HG03039 (cell line): ENCODE data around the gene TFEB.

ENCODE experiments used
- ATAC-seq: cut with Tn5 transposase; IDR thresholded peaks from one replicate; pipeline ENCODE4 v1.9.1; 2021; ENCODE audit warnings: mild to moderate bottlenecking, moderate library complexity; ENCODE audit not compliant: unreplicated experiment

TFEB gene

DNA sequence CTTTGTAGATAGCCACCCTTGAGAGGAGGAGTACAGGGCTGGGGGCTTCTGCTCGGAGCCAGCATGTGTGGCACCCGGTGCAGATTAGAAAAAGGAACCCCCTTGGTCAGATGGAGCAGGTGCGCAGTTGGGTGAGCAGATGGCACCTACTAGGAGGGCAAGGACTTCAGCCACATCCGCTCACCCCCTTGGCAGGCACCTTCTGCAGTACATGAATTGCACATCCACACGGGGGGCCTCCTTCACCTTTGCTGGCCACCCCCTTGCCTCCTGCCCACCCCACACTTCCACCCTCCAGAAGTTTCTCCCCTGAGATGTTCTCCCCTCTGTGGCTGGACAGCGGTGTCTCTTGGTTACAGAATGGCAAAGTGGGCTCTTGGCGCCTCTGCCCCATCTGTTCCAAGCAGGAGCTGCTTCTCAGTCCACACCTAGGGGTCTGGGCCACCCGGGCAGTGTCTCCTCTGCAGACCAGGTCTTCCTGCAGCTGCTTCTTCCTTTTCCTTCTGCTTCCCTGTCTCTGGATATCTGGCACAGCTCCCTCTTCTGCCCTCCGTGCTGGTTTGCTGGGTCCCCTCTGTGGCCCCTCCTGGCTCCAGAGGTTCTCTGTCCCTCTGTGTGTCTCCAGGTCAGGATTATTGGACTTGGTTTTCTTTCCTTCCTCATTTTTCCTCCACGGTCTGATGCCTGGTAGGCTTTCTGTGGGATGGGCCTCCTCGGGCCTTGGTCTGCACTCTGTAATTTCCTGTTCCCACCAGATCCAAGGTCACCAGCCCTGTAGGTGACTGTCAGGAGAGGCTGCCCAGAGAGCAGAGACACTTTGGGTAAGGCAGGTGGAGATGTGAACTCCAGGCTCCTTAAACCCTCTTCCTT lies 93.1 kb downstream of the TFEB start:
- ATAC-seq: no peak

DNA sequence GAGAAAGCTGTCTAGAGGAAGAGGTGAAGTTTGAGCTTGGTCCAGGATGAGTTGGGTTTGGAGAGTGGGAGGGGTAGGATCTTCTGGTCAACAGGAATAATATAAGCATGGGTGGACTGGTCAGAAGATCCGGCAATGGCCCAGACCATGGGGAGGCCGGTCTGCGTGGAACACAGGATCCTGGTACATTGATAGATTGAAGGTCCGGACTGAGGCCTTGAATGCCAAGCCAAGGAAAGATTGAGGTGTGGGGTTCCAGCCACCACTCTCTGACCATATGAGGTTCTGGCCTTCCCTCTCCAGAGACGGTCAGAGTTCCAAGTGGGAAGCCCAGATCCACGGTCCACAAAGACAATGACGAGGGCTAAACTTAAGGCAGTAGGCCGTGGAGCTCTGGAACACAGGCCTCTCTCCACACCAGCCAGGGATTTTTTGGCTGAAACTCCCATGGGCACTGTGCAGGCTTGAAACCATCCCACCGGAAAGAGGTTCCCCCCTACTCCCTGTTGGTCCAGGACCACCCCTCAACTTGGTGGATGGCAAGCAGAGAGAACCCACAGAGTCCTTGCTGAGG lies 94.0 kb downstream of the TFEB start:
- no peak for ATAC-seq

DNA sequence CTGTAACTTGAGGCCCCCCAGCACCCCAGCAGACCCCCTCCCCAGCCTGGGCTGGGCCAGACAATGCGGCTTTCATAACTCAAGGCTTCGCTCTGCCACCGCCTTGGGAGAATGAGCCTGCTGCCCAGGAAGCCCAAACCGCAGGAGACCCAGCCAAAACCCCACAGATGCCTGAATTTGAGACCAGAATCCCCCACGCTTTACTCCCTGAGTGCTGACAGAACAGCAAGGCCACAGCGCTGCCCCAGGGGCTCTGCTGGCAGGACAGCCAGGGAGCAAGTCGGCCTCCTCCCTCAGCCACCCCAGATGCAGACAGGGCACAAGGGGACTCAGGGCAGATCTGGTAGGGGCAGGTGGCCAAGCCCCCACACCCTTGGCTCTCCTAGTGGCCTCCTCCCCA lies 95.0 kb downstream of the TFEB start:
- no peak for ATAC-seq

DNA sequence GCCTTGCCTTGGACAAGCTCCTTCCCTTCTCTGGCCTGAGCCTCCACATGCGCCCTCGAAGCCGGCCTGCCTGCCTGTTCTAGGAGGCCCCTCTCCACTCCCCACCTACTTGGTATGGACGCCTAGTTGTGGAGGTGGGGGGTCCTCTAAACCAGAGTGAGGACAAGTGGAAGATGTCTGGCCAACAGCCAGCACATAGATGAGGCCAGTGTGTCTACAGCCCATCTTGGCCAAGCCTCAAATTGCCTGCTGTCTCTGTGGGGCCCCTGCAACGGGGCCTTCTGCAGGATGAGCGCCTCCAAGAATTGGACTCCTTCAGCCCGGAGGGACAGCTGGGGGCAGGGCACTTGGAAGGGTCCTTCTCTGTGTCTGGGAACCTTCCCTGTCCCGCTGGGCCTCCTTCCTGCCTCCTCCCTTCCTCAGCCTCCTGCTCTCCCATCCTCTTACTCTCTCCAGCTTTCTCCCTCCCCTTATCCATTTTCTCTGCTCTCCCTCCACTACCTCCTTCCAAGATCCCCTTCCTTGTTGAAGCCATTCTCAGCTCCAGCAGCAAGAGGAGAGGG lies 95.5 kb downstream of the TFEB start:
- no peak for ATAC-seq

DNA sequence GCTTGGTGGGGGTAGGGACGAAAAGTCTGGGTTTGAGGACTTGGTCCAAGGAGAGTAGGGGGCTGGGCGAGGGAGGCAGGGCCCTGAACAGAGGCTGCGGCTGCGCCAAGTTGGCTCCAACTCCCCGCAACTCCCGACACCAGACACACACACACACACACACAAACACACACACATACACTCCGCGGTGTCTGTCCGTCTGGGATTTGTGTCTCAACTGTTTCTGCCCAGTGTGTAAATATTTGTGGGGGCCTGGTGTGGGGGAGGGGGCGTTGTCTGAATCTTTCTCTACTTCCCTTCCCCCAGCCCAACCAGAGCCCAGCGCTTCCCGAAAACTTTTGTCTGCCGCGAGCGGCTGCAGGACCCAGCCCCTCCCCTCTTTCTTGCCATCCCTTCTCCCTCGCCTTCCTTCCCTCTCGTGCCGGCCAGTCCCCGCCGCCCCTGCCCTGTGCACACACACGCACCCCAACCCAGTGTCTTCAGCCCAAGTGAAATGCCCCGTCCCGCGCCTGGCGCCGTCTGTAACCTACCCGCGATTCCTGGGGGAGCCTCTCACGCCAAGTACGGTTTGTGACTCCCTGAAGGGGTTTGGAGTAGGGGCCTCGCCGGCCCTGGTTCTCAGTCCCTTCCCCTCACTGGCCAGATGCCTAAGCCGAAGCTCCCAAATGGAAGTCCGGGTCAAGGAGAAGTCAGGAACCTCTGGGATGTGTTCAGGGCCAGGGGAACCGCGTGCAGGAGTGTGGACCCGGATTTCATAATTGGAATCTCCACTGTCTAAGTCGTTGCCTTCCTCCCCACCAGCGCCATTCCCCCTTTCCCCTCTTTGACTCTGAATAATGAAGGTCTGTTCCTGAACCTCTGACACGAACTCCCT lies 96.2 kb downstream of the TFEB start:
- no peak for ATAC-seq

DNA sequence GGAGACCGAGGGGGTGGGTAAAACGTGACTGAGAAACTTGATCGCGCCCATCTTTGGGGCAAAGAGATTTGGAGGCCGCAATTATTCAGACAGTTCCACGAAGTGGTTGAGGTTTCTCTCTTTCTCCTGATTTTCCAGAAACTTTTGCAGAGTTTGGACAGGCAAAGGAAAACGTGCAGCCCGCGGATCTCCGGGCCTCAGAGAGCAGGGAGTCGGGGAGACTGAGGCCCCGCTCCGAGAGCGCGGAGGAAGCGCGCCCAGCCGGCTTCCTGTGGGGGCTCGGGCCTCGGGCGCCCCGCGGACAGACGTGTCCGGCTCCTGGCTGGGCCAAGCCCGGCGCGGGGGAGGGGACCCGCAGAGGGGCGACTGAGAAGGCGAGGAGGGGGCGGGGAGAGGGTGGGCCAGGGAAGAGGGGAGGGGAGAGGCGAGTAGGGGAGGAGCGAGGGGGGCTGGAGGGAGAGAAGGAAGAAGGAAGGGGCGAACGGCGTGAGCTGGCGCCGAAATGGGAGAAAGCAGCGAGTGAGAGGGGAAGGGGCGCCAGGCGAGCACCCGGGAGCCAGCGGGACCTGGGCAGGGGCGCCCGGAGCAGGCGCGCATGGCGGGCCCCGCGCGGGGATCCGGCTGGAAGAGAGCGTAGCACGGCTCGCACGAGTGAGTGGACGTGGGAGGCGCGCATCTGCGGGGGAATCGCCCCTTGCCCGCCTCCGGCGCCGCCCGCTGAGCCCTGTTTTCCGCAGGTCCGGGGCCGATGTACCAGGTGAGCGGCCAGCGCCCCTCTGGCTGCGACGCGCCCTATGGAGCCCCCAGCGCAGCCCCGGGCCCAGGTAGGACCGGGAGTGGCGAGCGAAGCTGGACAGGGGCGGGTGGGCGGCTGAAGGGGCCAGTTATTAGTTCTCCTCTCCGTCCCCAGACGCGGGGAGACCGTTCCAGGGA lies 97.1 kb downstream of the TFEB start, which contains the start of gene MDFI:
Gene MDFI, plus strand, starts transcription at position 467 of the 933 bp plus-strand sequence. Its CDS starts 282 bp downstream, at position 749.
- ATAC-seq: no peak

DNA sequence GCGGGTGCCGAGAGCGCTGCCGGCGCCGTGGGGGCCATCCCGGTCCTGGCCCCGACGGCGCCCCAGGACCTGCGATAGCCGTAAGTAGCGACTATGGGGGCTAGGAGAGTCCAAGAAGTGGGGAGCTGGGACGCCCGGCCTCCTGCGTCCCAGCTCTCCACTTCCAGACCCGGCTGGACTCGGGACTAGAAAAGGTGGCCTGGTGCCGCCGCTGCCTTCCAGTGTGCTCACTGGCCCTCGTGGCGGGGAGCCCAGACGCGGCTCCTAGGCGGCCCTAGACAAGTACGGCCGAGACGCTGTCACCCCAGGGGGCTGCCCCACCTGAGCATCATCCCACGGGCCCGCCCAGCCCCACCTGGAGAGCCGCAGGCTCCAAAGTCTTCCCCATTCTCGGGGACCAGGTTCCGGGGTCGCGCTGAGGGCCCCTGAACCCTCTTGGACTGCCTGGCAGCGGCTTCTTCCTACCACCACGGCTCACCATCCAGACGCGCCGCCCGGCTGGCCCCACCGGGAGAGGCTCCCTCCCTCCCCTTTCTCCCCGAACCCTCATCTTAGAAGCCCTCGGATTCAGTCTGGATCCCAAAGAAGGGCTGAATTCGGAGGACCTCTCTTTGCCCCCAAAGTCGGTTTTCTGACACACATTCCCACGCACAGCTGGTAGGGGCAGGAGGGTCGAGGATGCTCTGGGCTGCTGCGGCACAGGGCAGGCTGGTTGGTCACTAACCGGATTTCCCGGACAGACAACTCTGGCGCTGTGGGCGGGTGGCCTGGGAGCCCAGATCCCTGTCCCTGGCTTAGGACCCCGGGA lies 98.0 kb downstream of the TFEB start:
- ATAC-seq: no peak

DNA sequence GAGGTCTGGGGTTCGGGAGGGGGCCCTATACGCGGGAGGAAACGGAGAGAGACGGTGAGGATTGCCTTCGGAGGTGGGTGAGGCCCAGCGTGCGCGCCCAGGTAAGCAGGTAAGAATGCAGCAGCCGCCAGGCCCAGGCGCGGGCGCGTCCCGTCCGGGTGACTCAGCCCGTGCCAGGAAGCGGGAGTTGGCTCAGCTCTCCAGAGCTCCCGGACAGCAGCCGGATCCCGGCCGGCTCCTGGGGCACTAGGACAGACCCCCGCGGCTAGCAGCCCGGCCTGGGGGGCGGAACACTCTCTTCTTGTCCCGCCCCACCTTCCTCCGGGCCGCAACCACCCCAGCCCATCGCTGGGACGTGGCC lies 98.6 kb downstream of the TFEB start:
- ATAC-seq: no peak

DNA sequence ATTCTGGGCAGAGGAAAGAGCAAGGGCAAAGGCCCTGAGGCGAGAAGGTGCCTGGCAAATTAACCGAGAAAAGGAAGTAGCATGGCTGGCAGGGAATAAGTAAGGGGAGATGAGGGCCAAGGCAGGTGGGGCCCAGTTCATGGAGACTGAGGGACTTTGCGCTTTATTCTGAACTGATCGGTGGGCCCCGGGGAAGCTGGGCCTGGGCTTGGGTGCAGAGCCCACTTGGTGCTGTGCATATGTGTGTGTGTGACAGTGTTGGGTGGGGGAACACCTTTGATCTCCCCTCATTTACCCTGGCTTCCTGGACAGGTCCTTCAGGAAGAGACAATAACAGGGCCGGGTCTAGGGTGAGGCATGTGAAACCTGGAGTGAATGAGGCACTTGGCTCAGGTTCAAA lies 100.0 kb downstream of the TFEB start:
- no peak for ATAC-seq

DNA sequence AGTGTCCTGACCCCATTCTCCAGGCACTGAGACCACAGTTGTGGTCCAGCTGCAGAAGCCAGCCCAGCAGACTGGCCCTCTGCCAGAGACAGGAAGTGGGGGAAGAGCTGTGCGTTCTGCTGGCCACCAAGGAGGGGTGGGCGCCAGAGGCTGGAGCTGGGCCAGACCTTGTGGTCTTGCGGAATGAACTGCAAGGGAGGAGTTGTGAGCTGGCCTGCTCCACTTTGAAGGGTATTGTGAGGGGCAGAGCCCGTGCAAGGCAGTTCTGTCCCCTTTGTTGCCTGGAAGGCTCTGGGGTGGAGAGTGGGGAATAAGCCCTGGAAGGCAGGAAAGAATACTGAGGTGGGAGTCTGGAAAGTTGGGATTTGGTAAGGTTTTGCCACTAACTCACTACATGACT lies 100.8 kb downstream of the TFEB start:
- no peak for ATAC-seq
